ENCODE data around the gene PRDM16.

The PRDM16 gene

GRCh38 chr1:3093898-3094626 lies 25.1 kb downstream of the PRDM16 start:
- H3K4me1 ChIP-seq (ENCODE audit: low read length), result no peaks in the 10 kb centered on the region
- H3K36me3 ChIP-seq (replicated peaks; ENCODE audit: insufficient read depth, low read length), result no peaks in the 10 kb centered on the region
- DNase-seq, result no peak
- TF ChIP-seq EZH2phosphoT487 (IDR thresholded peaks at IDR 0.05; ENCODE audit: low read length), result no peak
- TF ChIP-seq EZH2 (optimal IDR thresholded peaks at IDR 0.05; ENCODE audit: low read depth, low read length), result no peak
- TF ChIP-seq CTCF (IDR thresholded peaks at IDR 0.05; ENCODE audit: low read length), result no peak
- no peak overlapping the region for H3K4me3 ChIP-seq (ENCODE audit: low read length)
- peaks cover 98% of the 10 kb centered on the region for H3K27me3 ChIP-seq (replicated peaks; ENCODE audit: insufficient read depth, low read length)
- no peaks in the 10 kb centered on the region for H3K9me3 ChIP-seq (replicated peaks; ENCODE audit: insufficient read depth, low read length)
- H3K27ac ChIP-seq (ENCODE audit: low read length), result no peak overlapping the region
- no peaks in the 10 kb centered on the region for H4K20me1 ChIP-seq (ENCODE audit: insufficient read depth, low read length)
- no peak overlapping the region for H2AFZ ChIP-seq (ENCODE audit: low read length)
- H3K79me2 ChIP-seq (ENCODE audit: low read length), result no peaks in the 10 kb centered on the region
- no peaks in the 10 kb centered on the region for H3K9me2 ChIP-seq (replicated peaks; ENCODE audit: insufficient read depth, low read length)
- H3F3A ChIP-seq (ENCODE audit: insufficient read depth, low read length), result no peaks in the 10 kb centered on the region
- no peak overlapping the region for H3K9ac ChIP-seq (ENCODE audit: low read length)
- H3K4me2 ChIP-seq (ENCODE audit: low read depth, low read length), result no peak overlapping the region

- DNase-seq, result no peak
- no peaks in the 10 kb centered on the region for H4K20me1 ChIP-seq (ENCODE audit: insufficient read depth, low read length)
- TF ChIP-seq EZH2phosphoT487 (IDR thresholded peaks at IDR 0.05; ENCODE audit: low read length) (no peak), CTCF (IDR thresholded peaks at IDR 0.05; ENCODE audit: low read length) (no peak), EZH2 (optimal IDR thresholded peaks at IDR 0.05; ENCODE audit: low read depth, low read length) (no peak)
- H3K4me2 ChIP-seq (ENCODE audit: low read depth, low read length), result no peak overlapping the region
- H3K79me2 ChIP-seq (ENCODE audit: low read length), result no peaks in the 10 kb centered on the region
- no peak overlapping the region for H3K27ac ChIP-seq (ENCODE audit: low read length)
- H3K36me3 ChIP-seq (replicated peaks; ENCODE audit: insufficient read depth, low read length), result no peaks in the 10 kb centered on the region
- no peaks in the 10 kb centered on the region for H3K9me2 ChIP-seq (replicated peaks; ENCODE audit: insufficient read depth, low read length)
- H3K9ac ChIP-seq (ENCODE audit: low read length), result no peak overlapping the region
- H2AFZ ChIP-seq (ENCODE audit: low read length), result no peak overlapping the region
- no peaks in the 10 kb centered on the region for H3K9me3 ChIP-seq (replicated peaks; ENCODE audit: insufficient read depth, low read length)
- no peak overlapping the region for H3K4me3 ChIP-seq (ENCODE audit: low read length)
- peaks cover 98% of the 10 kb centered on the region for H3K27me3 ChIP-seq (replicated peaks; ENCODE audit: insufficient read depth, low read length)
- H3K4me1 ChIP-seq (ENCODE audit: low read length), result no peaks in the 10 kb centered on the region
- no peaks in the 10 kb centered on the region for H3F3A ChIP-seq (ENCODE audit: insufficient read depth, low read length)
Observed at GRCh38 chr1:3094863-3095780, 26.1 kb downstream of the PRDM16 start.

GRCh38 chr1:3096345-3096744 lies 27.3 kb downstream of the PRDM16 start:
- H3K4me3 ChIP-seq (ENCODE audit: low read length), result no peak overlapping the region
- H4K20me1 ChIP-seq (ENCODE audit: insufficient read depth, low read length), result no peaks in the 10 kb centered on the region
- H3K4me1 ChIP-seq (ENCODE audit: low read length), result no peaks in the 10 kb centered on the region
- DNase-seq, result no peak
- H3F3A ChIP-seq (ENCODE audit: insufficient read depth, low read length), result no peaks in the 10 kb centered on the region
- H3K9ac ChIP-seq (ENCODE audit: low read length), result no peak overlapping the region
- H3K36me3 ChIP-seq (replicated peaks; ENCODE audit: insufficient read depth, low read length), result no peaks in the 10 kb centered on the region
- no peaks in the 10 kb centered on the region for H3K9me3 ChIP-seq (replicated peaks; ENCODE audit: insufficient read depth, low read length)
- H3K79me2 ChIP-seq (ENCODE audit: low read length), result no peaks in the 10 kb centered on the region
- peaks cover 98% of the 10 kb centered on the region for H3K27me3 ChIP-seq (replicated peaks; ENCODE audit: insufficient read depth, low read length)
- no peak overlapping the region for H3K27ac ChIP-seq (ENCODE audit: low read length)
- no peak for TF ChIP-seq EZH2 (optimal IDR thresholded peaks at IDR 0.05; ENCODE audit: low read depth, low read length)
- TF ChIP-seq EZH2phosphoT487 (IDR thresholded peaks at IDR 0.05; ENCODE audit: low read length), result no peak
- no peak for TF ChIP-seq CTCF (IDR thresholded peaks at IDR 0.05; ENCODE audit: low read length)
- H2AFZ ChIP-seq (ENCODE audit: low read length), result no peak overlapping the region
- no peak overlapping the region for H3K4me2 ChIP-seq (ENCODE audit: low read depth, low read length)
- no peaks in the 10 kb centered on the region for H3K9me2 ChIP-seq (replicated peaks; ENCODE audit: insufficient read depth, low read length)
